ENCODE results near the gene KCNIP4. TPM values are rescaled to one million over a fixed set of nuclear protein-coding genes. Genes with fewer than 3 reads are reported as not detected.

Gene KCNIP4
- total RNA-seq, 1 donor from 2014 or later = 0.39 TPM

GRCh38 chr4:21177092-21177491 is 771.5 kb downstream of the KCNIP4 start:
- Histone ChIP-seq H3K27ac (no peak overlapping the region), H3K36me3 (no peaks in the 10 kb centered on the region), H3K4me3 (no peak overlapping the region), H3K4me1 (no peaks in the 10 kb centered on the region), H3K9ac (no peak overlapping the region), H3K9me3 (ENCODE audit: low read depth) (no peaks in the 10 kb centered on the region), H2AFZ (replicated peaks) (no peak overlapping the region), H3K27me3 (no peaks in the 10 kb centered on the region), H3F3A (ENCODE audit: low read depth) (no peaks in the 10 kb centered on the region), H4K20me1 (ENCODE audit: low read depth) (no peaks in the 10 kb centered on the region), H3K79me2 (ENCODE audit: low read depth) (no peaks in the 10 kb centered on the region), H3K4me2 (no peak overlapping the region)
- Mint-ChIP-seq H3K27ac (no peak overlapping the region), H3K4me1 (no peaks in the 10 kb centered on the region), H3K27me3 (ENCODE audit: insufficient read depth, low read depth) (no peaks in the 10 kb centered on the region), H3K9me3 (no peaks in the 10 kb centered on the region), H3K36me3 (no peaks in the 10 kb centered on the region), H3K4me3 (no peak overlapping the region)
- TF ChIP-seq EZH2phosphoT487 (IDR thresholded peaks at IDR 0.05) (no peak), EZH2 (IDR thresholded peaks at IDR 0.05) (no peak)
- TF ChIP-seq, protein P1, sequence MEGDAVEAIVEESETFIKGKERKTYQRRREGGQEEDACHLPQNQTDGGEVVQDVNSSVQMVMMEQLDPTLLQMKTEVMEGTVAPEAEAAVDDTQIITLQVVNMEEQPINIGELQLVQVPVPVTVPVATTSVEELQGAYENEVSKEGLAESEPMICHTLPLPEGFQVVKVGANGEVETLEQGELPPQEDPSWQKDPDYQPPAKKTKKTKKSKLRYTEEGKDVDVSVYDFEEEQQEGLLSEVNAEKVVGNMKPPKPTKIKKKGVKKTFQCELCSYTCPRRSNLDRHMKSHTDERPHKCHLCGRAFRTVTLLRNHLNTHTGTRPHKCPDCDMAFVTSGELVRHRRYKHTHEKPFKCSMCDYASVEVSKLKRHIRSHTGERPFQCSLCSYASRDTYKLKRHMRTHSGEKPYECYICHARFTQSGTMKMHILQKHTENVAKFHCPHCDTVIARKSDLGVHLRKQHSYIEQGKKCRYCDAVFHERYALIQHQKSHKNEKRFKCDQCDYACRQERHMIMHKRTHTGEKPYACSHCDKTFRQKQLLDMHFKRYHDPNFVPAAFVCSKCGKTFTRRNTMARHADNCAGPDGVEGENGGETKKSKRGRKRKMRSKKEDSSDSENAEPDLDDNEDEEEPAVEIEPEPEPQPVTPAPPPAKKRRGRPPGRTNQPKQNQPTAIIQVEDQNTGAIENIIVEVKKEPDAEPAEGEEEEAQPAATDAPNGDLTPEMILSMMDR (IDR thresholded peaks at IDR 0.05) = no peak
- DNase-seq (ENCODE audit: low spot score) = no peak

GRCh38 chr4:21167711-21168110 is 780.9 kb downstream of the KCNIP4 start:
- no peaks in the 10 kb centered on the region for H3K79me2 ChIP-seq (ENCODE audit: low read depth)
- H3F3A ChIP-seq (ENCODE audit: low read depth) = no peaks in the 10 kb centered on the region
- H4K20me1 ChIP-seq (ENCODE audit: low read depth) = no peaks in the 10 kb centered on the region

GRCh38 chr4:21155367-21155766 is 793.2 kb downstream of the KCNIP4 start:
- H3K36me3 Mint-ChIP-seq = no peaks in the 10 kb centered on the region
- no peak overlapping the region for H3K27ac Mint-ChIP-seq
- no peaks in the 10 kb centered on the region for H3K27me3 ChIP-seq
- no peaks in the 10 kb centered on the region for H3K36me3 ChIP-seq
- no peak overlapping the region for H2AFZ ChIP-seq (replicated peaks)
- peaks cover 2% of the 10 kb centered on the region for H3K27me3 Mint-ChIP-seq (ENCODE audit: insufficient read depth, low read depth)
- H3K4me3 Mint-ChIP-seq = no peak overlapping the region
- no peaks in the 10 kb centered on the region for H4K20me1 ChIP-seq (ENCODE audit: low read depth)
- no peaks in the 10 kb centered on the region for H3K79me2 ChIP-seq (ENCODE audit: low read depth)
- no peak overlapping the region for H3K4me3 ChIP-seq
- no peaks in the 10 kb centered on the region for H3F3A ChIP-seq (ENCODE audit: low read depth)
- H3K4me2 ChIP-seq = no peak overlapping the region
- no peak overlapping the region for H3K9ac ChIP-seq
- H3K4me1 ChIP-seq = no peaks in the 10 kb centered on the region
- peaks cover 3% of the 10 kb centered on the region for H3K9me3 Mint-ChIP-seq
- TF ChIP-seq, protein P1 (IDR thresholded peaks at IDR 0.05) = no peak
- TF ChIP-seq EZH2phosphoT487 (IDR thresholded peaks at IDR 0.05) = no peak
- TF ChIP-seq EZH2 (IDR thresholded peaks at IDR 0.05) = no peak
- no peaks in the 10 kb centered on the region for H3K9me3 ChIP-seq (ENCODE audit: low read depth)
- no peak for DNase-seq (ENCODE audit: low spot score)
- H3K4me1 Mint-ChIP-seq = no peaks in the 10 kb centered on the region
- no peak overlapping the region for H3K27ac ChIP-seq

More at GRCh38 chr4:21167711-21168110, 780.9 kb downstream of the KCNIP4 start:
- Mint-ChIP-seq H3K9me3 (no peaks in the 10 kb centered on the region), H3K27ac (no peak overlapping the region), H3K4me3 (no peak overlapping the region), H3K27me3 (ENCODE audit: insufficient read depth, low read depth) (no peaks in the 10 kb centered on the region), H3K36me3 (no peaks in the 10 kb centered on the region), H3K4me1 (no peaks in the 10 kb centered on the region)
- Histone ChIP-seq H2AFZ (replicated peaks) (no peak overlapping the region), H3K27me3 (no peaks in the 10 kb centered on the region), H3K36me3 (no peaks in the 10 kb centered on the region), H3K9me3 (ENCODE audit: low read depth) (no peaks in the 10 kb centered on the region), H3K4me1 (no peaks in the 10 kb centered on the region), H3K9ac (no peak overlapping the region), H3K27ac (no peak overlapping the region), H3K4me3 (no peak overlapping the region), H3K4me2 (no peak overlapping the region)
- no peak for DNase-seq (ENCODE audit: low spot score)
- TF ChIP-seq, protein P1 (IDR thresholded peaks at IDR 0.05) = no peak
- no peak for TF ChIP-seq EZH2 (IDR thresholded peaks at IDR 0.05)
- no peak for TF ChIP-seq EZH2phosphoT487 (IDR thresholded peaks at IDR 0.05)
